Small intestine (tissue), 7 donors: Measurements from ENCODE around the gene TARBP2. TPM values are rescaled to one million over a fixed set of nuclear protein-coding genes. Genes with fewer than 3 reads are reported as not detected.
"Not testable (repeated sequence)": the region's sequence is repeated elsewhere in the genome, so short reads cannot be mapped to it uniquely, and the experiment has no call there.

Experiments used
- DNase-seq, 2 donors: peaks; one replicate each; pipeline versions ENCODE4 v3.0.0 to v3.0.0-alpha.2; 2013
- FAIRE-seq: peaks from 2 replicates; lab custom pipeline; 2012; peaks lifted over from hg19 to GRCh38; lab: Jason Lieb, UNC
- H3K27ac ChIP-seq, 3 donors: one replicate each; pipeline ENCODE4 v1.5.1; 2013; ENCODE audit warnings: low read length in 2 of 3, mild to moderate bottlenecking in 2 of 3, control low read depth in 1 of 3, inconsistent platforms in 1 of 3, low read depth in 1 of 3, moderate library complexity in 1 of 3
- H3K27me3 ChIP-seq, 3 donors: one replicate each; pipeline ENCODE4 v1.6.1; 2013; ENCODE audit warnings: low read length in 3 of 3, inconsistent platforms in 1 of 3; ENCODE audit not compliant: control insufficient read depth in 3 of 3, insufficient read depth in 3 of 3
- H3K36me3 ChIP-seq, 3 donors: one replicate each; pipeline ENCODE4 v1.6.1; 2013; ENCODE audit warnings: low read length in 3 of 3, inconsistent platforms in 1 of 3, low read depth in 1 of 3, mild to moderate bottlenecking in 1 of 3, moderate library complexity in 1 of 3; ENCODE audit not compliant: control insufficient read depth in 3 of 3, insufficient read depth in 2 of 3
- H3K4me1 ChIP-seq, 3 donors: one replicate each; pipeline ENCODE4 v1.6.1; 2013; ENCODE audit warnings: low read length in 2 of 3, inconsistent platforms in 1 of 3, low read depth in 1 of 3, mild to moderate bottlenecking in 1 of 3, moderate library complexity in 1 of 3; ENCODE audit not compliant: control insufficient read depth in 3 of 3, insufficient read depth in 2 of 3
- H3K4me3 ChIP-seq, 3 donors: one replicate each; pipeline ENCODE4 v1.5.1; 2013; ENCODE audit warnings: low read length in 3 of 3, control low read depth in 1 of 3, inconsistent platforms in 1 of 3, low read depth in 1 of 3, mild to moderate bottlenecking in 1 of 3, moderate library complexity in 1 of 3
- H3K9me3 ChIP-seq, 2 donors: one replicate each; pipeline ENCODE4 v1.6.1; 2013; ENCODE audit warnings: low read depth in 1 of 2, low read length in 1 of 2; ENCODE audit not compliant: control insufficient read depth in 2 of 2, insufficient read depth in 1 of 2
- WGBS, 3 donors: extraction: QIAGEN DNeasy Blood & Tissue Kit; methylation state at CpG; one replicate each; pipeline ENCODE4 v1.1.7; 2013; 5-methylcytosine and 5-hydroxymethylcytosine counted together
- polyA plus RNA-seq, 4 donors: library from polyadenylated mRNA; stranded (reverse) in 3 of 4; unstranded in 1 of 4; fragments of 200-250 nt in 3 of 4; fragments of 120-200 nt in 1 of 4; gene quantifications; one replicate each; pipeline versions ENCODE4 v1.2.1 to v1.2.3, GENCODE V29; 2013
- donor health status: healthy with polysubstance abuse.
- donor health status: control.
- donor health status: control.
- donor health status: Bipolar disorder and iron deficiency.
- donor health status: healthy.

TARBP2 gene
- polyA plus RNA-seq, 4 donors = 18.9 to 31.0 (median 26.9) TPM

GRCh38 chr12:53538209-53538689, 37.2 kb downstream of the TARBP2 start:
- Histone ChIP-seq H3K27ac (peak overlapping the region in 2 of 3 donors; percentile 10 to 43), H3K36me3 (peaks cover 3 to 56% (median 11%) of the 10 kb centered on the region in 3 donors), H3K4me1 (peaks cover 0 to 3% (median 0%) of the 10 kb centered on the region in 3 donors), H3K4me3 (no peak overlapping the region), H3K27me3 (no peaks in the 10 kb centered on the region), H3K9me3 (no peaks in the 10 kb centered on the region)
- FAIRE-seq = no peak
- DNase-seq = peak; percentile 76 to 85
- 21 to 38% (median 38%) methylated on average over 1 of the region's 1 CpG for WGBS, 3 donors

- 97 to 100% (median 97%) methylated on average over 3 of the region's 3 CpGs for WGBS, 3 donors
- FAIRE-seq (no peak), DNase-seq (no peak)
- H3K9me3 ChIP-seq = no peaks in the 10 kb centered on the region
- H3K4me1 ChIP-seq = peaks cover 0 to 3% (median 0%) of the 10 kb centered on the region in 3 donors
- no peak overlapping the region for H3K4me3 ChIP-seq
- peaks cover 3 to 55% (median 8%) of the 10 kb centered on the region in 3 donors for H3K36me3 ChIP-seq
- no peak overlapping the region for H3K27ac ChIP-seq
- no peaks in the 10 kb centered on the region for H3K27me3 ChIP-seq
These were observed 38.4 kb downstream of the TARBP2 start for GRCh38 chr12:53539526-53539925.

- Histone ChIP-seq H3K27ac (peak overlapping the region in 1 of 3 donors; percentile 58), H3K4me3 (no peak overlapping the region), H3K27me3 (no peaks in the 10 kb centered on the region), H3K9me3 (no peaks in the 10 kb centered on the region), H3K4me1 (no peaks in the 10 kb centered on the region), H3K36me3 (peaks cover 1 to 51% (median 3%) of the 10 kb centered on the region in 3 donors)
- FAIRE-seq (no peak), DNase-seq (peak; percentile 54 to 62)
- 21 to 31% (median 30%) methylated on average over 5 of the region's 5 CpGs for WGBS, 3 donors
These were observed 42.5 kb downstream of the TARBP2 start for GRCh38 chr12:53543539-53543938.

GRCh38 chr12:53548354-53548753, 47.3 kb downstream of the TARBP2 start:
- peaks cover 6 to 45% (median 6%) of the 10 kb centered on the region in 3 donors for H3K36me3 ChIP-seq
- H3K4me3 ChIP-seq, H3K9me3 ChIP-seq, DNase-seq, FAIRE-seq, H3K27ac ChIP-seq, H3K27me3 ChIP-seq, H3K4me1 ChIP-seq: not testable (repeated sequence)
- 96 to 98% (median 97%) methylated on average over 6 of the region's 6 CpGs for WGBS, 3 donors

GRCh38 chr12:53550131-53550530, 49.0 kb downstream of the TARBP2 start:
- not testable (repeated sequence) for H3K4me3 ChIP-seq, H3K9me3 ChIP-seq, H3K4me1 ChIP-seq, H3K27me3 ChIP-seq, FAIRE-seq, H3K27ac ChIP-seq, DNase-seq
- WGBS, 3 donors = 98 to 99% (median 98%) methylated on average over 8 of the region's 8 CpGs
- H3K36me3 ChIP-seq = peaks cover 6 to 44% (median 6%) of the 10 kb centered on the region in 3 donors

GRCh38 chr12:53550595-53550994, 49.5 kb downstream of the TARBP2 start:
- WGBS, 3 donors = 86 to 88% (median 87%) methylated on average over 1 of the region's 1 CpG
- no peak overlapping the region for H3K4me3 ChIP-seq
- H3K4me1 ChIP-seq = no peaks in the 10 kb centered on the region
- FAIRE-seq (no peak), DNase-seq (no peak)
- no peaks in the 10 kb centered on the region for H3K9me3 ChIP-seq
- no peaks in the 10 kb centered on the region for H3K27me3 ChIP-seq
- no peak overlapping the region for H3K27ac ChIP-seq
- peaks cover 6 to 40% (median 6%) of the 10 kb centered on the region in 3 donors for H3K36me3 ChIP-seq

GRCh38 chr12:53551889-53552291, 50.8 kb downstream of the TARBP2 start:
- Histone ChIP-seq H3K27ac (no peak overlapping the region), H3K36me3 (peaks cover 6 to 38% (median 6%) of the 10 kb centered on the region in 3 donors), H3K27me3 (no peaks in the 10 kb centered on the region), H3K4me1 (no peaks in the 10 kb centered on the region), H3K4me3 (no peak overlapping the region), H3K9me3 (no peaks in the 10 kb centered on the region)
- 83 to 92% (median 88%) methylated on average over 2 of the region's 2 CpGs for WGBS, 3 donors
- DNase-seq (no peak), FAIRE-seq (no peak)

- H3K27ac ChIP-seq = no peak overlapping the region
- no peak overlapping the region for H3K4me3 ChIP-seq
- H3K27me3 ChIP-seq = no peaks in the 10 kb centered on the region
- H3K36me3 ChIP-seq = peaks cover 6 to 35% (median 6%) of the 10 kb centered on the region in 3 donors
- FAIRE-seq (no peak), DNase-seq (no peak)
- 85 to 92% (median 91%) methylated on average over 13 to 14 of the region's 14 CpGs for WGBS, 3 donors
- H3K9me3 ChIP-seq = no peaks in the 10 kb centered on the region
- no peaks in the 10 kb centered on the region for H3K4me1 ChIP-seq
These were observed 51.6 kb downstream of the TARBP2 start for GRCh38 chr12:53552361-53553327.
